ENCODE measurements around the gene TCF12.
"Not testable (repeated sequence)": the region's sequence is repeated elsewhere in the genome, so short reads cannot be mapped to it uniquely, and the experiment has no call there.

TCF12 gene

DNA sequence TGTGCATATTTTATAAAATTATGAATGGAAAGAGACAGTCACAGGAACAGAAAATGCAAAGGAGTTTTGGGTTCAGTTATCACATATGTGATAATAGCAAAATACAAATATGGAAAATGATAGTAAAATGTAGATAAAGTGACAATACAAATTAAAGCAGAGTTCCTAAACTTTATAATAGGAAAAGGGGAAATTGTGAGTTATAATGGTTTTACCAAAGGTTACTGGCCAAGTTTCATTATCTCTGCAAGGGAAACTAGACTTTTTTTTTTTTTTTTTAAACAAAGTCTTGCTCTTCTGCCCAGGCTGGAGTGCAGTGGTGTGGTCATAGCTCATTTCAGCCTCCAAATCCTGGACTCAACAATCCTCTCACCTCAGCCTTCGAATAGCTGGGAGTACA lies 229.2 kb downstream of the TCF12 start:
- no peak for DNase-seq

DNA sequence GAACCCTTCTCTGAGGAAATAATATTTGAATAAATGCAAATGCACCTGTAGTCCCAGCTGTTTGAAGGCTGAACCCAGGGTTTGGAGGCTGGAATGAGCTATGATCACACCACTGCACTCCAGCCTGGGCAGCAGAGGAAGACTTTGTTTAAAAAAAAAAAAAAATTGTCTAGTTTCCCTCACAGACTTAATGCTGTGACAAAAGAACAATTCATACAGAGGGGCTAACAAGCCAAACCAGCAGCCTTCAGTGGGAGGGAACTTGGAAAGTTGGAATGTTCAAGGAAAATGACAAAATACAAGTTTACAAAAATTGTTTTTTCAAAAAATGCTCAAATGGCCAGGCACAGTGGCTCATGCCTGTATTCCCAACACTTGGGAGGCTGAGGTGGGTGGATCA lies 229.8 kb downstream of the TCF12 start:
- DNase-seq = no peak

DNA sequence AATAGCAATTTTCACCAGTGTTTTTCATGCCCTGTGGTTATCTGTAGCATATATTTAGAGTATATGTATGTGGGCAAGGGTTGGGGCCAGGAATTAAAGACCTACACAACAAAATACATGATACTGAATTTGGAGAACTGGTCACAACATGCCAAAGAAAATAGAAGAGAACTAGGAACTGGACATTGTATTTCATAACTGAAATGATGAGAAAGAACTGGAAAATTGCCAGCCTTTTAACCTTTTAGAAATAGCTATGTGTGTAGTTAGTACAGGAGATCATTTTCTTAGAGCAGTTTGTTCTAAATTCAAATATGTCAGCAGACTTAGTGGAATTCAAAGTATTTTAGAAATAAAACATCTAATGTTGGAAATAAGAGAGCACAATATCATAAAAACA lies 230.8 kb downstream of the TCF12 start:
- DNase-seq = no peak

DNA sequence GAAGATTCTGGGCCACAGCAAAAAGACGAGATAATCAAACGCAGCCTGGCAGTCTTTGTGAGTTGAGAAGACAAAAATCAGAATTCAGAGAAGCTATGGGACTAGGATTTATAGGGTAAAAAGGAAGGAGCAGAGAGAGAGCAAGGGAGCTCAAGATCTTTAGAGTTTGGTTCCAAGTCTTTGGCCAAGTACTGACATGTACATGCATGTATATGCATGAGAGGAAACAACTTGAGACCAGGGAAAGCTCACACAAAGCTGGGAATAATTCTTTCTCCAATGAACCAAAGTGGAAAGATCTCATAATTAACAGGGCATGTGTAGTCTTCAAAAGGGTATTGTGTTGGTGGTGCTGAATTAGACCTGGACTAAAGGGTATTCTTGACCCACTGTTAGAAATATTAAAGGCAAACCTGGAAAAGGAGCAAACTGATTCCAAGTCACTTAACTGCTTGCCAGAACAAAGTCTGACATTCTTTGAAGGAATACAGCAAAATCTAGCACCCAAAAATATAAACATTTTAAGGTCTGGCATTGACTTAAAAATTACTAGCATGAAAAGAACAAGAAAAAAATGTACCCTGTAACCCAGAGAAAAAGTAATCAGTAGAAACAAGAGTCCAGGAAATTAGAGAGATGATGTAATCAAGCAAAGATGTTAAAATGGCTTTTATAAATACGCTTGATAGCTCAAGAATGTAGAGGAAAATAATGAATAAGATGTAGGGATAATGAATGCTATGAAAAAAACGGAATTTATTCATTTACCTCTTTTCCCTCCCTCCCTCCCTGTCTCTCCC lies 231.8 kb downstream of the TCF12 start:
- DNase-seq = no peak

DNA sequence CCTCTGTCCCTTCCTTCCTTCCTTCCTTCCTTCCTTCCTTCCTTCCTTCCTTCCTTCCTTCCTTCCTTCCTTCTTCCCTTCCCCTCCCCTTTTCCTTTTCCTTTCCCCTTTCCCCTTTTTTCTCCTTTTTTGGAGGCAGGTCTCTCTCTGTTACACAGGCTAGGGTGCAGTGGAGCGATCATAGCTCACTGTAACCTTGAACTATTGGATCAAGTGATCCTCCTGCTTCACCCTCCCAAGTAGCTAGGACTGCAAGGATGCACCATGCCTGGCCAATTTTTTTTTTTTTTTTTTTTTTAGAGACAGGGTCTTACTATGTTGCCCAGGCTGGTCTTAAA lies 232.4 kb downstream of the TCF12 start:
- DNase-seq = not testable (repeated sequence)

DNA sequence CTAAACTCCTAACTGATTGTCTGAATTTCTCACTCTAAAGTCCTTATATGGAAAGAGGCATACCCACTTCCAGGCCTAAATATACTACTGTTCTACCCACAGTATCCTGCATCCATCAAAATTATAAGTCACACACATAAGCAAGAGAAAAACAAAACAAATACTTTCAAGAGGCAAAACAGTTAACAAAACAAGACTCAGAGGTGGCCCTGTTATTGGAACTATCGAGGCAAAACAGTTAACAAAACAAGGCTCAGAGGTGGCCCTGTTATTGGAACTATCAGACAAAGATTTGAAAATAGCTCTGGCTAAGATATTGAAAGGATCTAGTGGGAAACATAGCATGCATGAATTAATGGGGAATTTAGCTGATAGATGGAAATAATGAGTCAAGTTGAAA lies 233.7 kb downstream of the TCF12 start:
- DNase-seq = no peak

DNA sequence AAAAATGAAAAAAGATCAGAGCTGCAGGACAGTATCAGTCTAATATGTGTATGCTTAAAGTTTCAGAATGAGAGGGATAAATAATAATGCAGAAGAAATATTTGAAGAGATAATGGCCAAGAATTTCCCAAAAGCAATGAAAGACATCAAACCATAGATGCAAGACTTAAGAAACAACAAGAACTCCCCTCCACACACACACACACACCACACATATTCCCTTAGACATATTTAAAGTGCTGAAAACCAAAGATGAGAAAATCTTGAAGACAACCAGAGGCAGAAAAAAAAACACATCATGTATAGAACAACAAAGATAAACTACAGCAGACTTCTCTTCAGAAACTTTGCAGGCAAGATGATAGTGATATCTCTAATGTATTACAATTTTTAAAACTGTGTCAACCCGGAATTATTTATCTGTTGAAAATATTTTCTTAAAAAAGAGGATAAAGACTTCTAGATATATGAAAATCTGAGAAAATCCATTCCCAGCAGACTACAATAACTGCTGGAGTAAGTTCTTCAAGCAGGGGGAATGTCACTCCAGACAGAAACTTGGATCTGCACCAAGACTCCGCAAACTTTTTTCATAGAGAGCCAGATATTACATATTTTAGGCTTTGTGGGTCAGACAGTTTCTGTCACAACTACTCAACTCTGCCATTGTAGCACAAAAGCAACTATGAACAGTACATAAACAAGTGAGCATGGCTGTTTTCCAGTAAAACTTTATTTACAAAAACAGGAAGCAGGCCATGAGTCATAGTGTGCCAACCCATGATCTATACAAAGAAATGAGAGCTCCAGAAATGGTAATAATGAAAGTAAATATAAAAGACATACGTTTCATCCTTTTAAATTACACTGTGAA lies 234.5 kb downstream of the TCF12 start:
- DNase-seq = no peak

DNA sequence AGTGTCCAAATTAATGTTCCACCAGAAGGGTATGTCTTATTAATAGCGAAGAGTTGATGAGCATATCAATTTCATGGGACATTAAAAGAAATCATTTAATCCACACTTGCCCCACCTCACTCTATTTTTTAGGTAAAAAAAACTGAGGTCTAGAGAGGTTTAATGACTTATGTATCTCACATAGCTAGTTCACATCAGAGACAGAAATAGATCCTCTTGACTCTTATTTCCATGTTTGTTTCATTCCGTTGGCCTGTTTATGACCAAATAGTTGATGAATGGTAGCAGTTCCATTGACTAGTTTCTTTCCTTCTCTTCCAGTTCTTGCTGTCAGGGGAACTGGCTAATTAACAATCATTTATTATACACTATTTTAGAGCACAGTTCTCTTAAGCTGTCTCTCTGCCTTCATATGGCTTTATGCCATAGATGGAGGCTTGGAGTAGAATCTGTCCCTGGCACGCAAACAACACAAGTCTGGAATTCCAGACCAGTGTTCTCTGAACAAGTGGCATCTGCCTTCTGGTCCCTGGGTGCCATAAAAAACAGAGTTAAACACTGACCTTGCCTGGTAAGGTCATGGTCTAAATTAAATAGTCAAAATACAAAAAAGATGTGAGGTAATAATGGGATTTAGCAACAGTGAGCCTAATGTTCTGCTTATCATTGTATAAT lies 237.9 kb downstream of the TCF12 start:
- no peak for DNase-seq

DNA sequence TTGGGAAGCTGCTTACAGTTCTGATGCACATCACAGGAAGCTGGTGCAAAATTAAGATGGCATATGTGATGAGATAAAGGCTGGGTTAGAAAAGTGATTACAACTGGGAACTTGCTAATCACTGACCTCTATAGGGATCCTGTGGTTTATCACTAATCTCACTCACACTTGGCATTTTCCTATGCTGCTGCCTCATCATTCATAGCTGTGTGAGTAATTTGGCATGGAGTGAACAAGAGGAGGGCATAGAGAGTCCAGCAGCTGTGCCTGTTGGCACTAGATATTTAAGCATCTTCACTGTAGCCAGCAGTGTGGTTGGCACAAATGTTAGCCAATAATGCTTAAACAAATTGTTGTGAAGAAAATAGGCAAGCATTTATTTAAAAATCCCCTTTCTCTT lies 240.1 kb downstream of the TCF12 start:
- DNase-seq = no peak

DNA sequence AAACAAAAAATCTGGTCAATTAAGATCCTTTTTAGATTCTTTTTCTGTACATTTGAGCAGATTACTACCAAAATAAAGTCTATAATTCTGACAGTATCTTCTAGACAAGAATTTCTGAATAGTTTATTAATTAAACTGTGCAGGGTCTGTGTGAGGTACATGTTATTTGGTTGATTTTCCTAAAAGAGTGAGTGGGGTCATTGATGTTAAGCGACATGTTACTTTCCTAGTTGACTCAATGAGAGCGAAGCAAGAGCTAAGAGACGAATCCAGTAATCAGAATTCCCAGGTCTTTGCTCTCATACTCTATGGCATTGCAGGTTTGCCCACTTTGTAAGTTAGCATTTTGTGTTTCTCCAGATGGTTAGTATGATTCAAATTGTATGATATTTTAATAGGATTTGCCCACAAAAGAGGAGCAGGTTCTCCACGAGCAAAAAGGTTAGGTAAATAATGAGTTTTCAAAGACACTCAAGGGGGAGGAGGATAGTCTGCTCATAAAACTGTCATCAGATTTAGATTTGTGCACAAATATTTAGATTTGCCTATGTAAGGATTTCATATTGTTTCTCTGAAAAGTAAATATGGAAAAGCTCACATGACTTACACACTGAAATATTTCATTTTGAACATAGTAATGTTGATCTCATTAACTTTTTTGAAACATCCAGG lies 240.7 kb downstream of the TCF12 start:
- DNase-seq = no peak

DNA sequence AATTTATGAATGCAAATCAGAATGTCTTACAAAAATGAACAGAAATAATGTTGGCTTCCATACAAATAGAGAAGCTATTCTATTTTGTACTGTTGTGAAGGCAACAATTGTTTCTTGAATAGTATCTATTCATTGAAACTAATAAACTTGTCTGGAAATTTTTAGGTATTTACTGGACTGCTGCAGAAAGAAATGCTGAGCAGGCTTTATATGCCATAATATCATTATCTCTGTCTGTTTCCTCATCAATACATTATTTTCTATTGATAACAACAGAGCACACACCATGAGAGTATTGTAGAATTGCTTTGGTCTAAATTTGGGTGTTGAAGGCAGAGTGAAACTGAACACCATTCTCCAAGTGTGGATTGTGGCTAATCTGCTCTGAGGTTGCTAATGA lies 241.3 kb downstream of the TCF12 start:
- DNase-seq = no peak

DNA sequence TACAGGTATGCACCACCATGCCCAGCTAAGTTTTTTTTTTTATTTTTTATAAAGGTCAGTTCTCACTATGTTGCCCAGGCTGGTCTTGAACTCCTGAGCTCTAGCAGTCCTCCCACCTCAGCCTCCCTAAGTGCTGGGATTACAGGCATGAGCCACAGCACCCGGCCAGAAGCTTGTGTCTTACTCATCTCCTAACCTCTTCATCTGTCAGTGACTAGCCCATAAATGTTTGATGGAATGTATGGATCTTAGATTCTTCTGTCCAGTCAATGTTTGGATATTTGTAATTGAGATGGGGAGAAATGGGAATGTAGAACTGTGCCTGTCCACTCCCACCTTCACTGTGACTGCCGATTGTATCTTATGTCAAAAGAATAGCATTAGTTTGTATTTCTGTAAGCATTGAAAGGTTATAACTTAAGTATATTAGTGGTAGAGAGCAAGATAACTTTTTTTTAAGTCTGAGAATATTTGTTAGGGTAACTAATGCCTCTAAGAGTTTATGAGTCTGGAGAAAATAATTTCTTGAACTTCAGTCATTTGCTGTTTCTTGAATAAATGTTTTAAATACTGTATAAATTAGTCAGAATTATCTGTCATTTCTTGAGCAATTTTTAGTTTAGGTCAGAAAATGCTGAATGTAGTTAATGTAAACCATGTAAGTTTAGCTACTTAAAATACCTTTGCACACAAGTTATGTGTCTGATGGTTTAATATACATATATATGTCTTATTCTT lies 242.5 kb downstream of the TCF12 start:
- no peak for DNase-seq

DNA sequence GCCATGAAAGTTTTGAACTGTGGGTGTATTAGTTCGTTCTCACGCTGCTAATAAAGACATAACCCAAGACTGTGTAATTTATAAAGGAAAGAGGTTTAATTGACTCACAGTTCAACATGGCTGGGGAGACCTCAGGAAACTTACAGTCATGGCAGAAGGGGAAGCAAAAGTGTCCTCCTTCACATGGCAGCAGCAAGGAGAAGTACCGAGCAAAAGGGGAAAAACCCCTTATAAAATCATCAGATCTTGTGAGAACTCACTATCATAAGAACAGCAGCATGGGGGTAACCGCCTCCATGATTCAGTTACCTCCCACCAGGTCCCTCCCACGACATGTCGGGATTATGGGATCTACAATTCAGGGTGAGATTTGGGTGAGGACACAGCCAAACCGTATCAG lies 245.8 kb downstream of the TCF12 start:
- DNase-seq = not testable (repeated sequence)

DNA sequence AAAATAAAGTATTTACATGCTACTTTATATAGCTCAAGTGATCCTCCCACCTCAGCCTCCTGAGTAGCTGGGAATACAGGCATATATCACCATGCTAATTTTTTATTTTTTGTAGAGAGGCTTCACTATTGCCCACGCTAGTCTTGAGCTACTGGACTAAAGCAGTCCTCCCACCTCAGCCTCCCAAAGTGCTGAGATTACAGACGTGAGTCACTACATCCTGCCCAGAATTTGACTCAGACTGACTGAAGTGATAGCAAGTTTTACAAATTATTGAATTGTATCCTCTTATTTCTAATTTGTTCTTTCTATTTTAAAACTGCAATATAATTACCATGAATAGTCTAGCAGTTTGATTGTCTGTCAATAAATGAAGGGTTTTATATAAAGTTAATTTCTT lies 247.5 kb downstream of the TCF12 start:
- no peak for DNase-seq

DNA sequence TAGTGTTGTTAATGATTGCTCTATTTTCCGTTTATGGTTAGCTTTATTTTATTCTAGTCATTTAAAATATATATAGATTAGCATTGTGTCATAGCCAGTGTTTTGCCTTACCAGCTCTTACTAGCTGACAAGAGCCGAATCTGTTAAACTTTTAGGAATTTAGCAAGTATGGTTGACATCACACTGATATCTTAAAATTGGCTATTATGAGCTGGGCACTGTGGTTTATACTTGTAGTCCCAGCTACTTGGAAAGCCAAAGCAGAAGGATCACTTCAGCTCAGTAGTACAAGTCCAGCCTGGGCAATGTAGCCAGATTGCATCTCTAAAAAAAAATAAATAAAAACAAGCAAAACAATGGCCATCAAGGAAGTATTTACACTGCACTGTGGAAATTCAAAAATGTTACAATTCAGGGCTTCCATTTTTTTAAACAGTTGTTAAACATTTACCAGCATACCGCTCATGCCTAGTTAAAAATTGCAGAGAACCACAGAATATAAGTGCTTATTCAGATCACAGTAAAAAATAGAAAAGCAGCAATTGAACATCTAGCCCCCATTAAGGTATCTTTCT lies 249.5 kb downstream of the TCF12 start:
- DNase-seq = no peak

DNA sequence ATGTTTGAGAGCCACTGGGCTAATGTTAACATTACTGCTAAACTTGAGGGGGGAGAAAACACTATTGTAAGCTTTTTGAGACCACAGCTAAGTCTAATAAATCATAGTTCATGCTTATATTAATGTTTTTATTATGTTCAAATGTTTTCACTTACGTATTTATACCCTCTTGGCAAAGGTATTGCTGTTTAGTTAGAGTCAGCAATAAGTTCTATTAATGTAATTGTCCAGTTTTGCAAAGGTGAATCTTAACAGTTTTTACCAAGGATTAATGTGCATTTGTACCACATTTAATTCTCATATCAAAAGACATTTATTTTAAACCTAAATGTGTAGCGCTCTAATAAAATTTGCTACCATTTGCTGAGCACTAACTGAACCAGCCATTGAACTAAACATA lies 251.2 kb downstream of the TCF12 start:
- DNase-seq = no peak

DNA sequence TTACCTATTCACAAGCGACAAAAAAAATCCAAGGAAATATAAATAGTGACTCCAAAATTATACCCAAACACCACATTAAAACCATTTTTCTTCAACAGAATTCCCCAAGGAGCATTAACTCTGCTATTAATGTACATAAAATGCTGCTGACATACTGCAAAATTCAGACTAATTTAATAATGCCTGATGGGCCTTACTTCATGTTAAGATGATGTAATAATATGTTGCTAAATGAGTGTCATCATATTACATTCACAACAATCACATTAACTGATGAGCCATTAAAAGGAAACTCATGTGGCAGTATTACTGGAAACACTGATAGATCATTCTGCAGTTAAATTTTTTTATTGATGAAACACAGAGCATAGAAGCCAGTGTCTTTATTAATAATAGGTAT lies 253.0 kb downstream of the TCF12 start:
- no peak for DNase-seq

DNA sequence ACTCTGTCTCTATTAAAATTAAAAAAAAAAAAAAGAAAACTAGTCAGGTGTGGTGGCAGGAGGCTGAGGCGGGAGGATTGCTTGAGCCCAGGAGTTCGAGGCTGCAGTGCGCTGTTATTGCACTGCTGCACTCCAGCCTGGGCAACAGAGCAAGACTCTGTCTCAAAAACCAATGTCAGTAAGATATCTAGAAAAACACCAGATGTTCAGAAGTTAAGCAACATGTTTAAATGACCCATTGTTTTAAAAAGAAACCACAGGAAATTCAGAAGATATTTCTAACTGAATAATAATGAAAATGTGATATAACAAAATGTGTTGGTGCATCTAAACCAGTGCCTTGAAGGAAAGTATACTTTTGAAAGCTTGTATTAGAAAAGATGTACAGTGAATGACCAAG lies 254.5 kb downstream of the TCF12 start:
- DNase-seq = no peak

DNA sequence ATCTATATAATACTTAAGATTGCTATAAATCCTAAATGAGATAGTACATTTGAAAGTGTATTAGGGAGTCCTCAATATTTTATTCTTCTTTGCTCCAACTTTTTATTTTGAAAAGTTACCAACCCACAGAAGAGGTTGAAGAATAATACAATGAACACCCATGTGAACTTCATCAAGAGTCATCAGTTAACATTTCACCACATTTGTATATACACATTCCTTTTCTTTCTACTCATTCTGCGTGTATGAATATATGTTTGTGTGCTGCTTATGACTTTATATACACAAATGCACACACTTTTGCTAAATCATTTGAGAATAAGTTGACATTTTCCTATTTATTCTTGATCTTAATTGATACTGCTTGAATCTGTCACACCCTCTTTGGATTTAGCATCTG lies 264.6 kb downstream of the TCF12 start:
- no peak for DNase-seq

DNA sequence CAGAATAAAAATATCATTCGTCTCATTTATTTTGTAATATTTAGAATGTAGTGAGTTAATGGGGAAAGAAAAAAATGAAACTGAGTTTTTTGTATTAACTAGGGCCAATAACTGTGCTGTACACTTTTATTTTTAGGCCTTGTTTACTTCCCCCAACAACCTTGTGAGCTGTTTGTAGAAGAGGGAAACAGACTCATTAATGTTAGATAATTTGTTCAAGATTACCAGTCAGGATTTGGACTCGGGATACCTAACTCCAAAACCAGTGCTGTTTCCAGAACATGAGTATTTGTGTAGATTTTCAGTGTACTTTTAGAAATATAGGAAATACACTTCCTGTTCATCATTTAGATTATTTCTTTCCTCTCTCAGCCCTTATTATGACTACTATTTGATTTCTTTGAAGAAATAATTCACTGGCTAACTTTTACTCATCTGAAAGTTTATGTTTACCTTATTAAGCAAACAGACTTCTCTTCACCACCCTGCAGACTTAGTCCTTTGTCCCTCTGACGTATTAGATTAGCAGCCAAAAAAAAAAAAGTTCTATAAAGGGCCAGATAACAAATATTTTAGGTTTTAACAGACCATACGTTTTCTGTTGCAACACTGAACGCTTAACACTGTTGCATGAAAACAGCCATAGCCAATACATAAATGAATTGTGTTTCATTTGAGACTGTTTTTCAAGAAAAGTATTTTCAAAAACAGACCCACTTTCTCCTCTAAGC lies 265.3 kb downstream of the TCF12 start:
- no peak for DNase-seq

DNA sequence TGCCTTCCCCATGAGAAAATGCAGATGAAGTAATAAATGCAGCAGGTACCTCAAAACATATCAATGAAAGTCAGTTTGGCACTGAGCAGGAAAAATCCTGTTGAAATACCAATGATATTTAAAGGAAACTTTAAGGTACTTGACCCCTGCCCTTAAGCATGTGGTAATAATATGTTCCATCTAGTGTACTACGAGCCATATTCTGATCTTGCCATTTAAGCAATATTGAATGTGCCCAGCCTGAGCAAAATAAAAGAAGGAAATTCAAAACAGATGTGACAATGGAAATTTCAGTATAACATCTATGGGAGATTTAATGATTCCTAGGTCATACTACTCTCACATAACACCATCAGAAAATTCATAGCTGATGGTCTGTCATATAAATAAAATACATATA lies 266.1 kb downstream of the TCF12 start:
- DNase-seq = no peak
